ENCODE measurements around the gene GSTK1. TPM values are rescaled to one million over a fixed set of nuclear protein-coding genes. Genes with fewer than 3 reads are reported as not detected.

Gene GSTK1
- total and polyA plus RNA-seq, 2 of the 8 experiments (the other 6 are each of a cell fraction or from before 2014, with no cell fraction given), result 25.5 to 32.5 TPM

GRCh38 chr7:143285470-143285778 is 22.2 kb downstream of the GSTK1 start:
- CTCF ChIA-PET (ENCODE audit: partially characterized antibody), result interaction anchor here (1.1 to 3.6 kb wide), 3 partner anchors 14 to 71 kb away, joined by 3 to 22 read pairs (median 4); partner anchors contain the start of gene GSTK1
- H3K4me3 ChIP-seq (ENCODE audit: extremely low read depth in 1 of 4, insufficient read depth in 2 of 4, low read depth in 3 of 4, low read length in 4 of 4), result peak overlapping the region in 1 of 4 experiments; percentile 52; a peak in 4 of 8 replicates
- H3K4me2 ChIP-seq (ENCODE audit: insufficient read depth in 1 of 2, low read depth in 2 of 2, low read length in 2 of 2), result peak overlapping the region; percentile 71 to 84; a peak in 3 of 4 replicates

More at GRCh38 chr7:143285470-143285778, 22.2 kb downstream of the GSTK1 start:
- H3K9me3 ChIP-seq (ENCODE audit: insufficient read depth in 2 of 2, low read depth in 1 of 2, low read length in 1 of 2), result peaks cover 6 to 13% of the 10 kb centered on the region in 2 experiments
- H4K8ac ChIP-seq (ENCODE audit: extremely low read depth, insufficient read depth, low read length), result no peak overlapping the region
- H3K23ac ChIP-seq (ENCODE audit: insufficient read length), result no peak overlapping the region
- no peak overlapping the region for H2AK5ac ChIP-seq (ENCODE audit: low read depth, low read length)
- no peak overlapping the region for H3K14ac ChIP-seq (ENCODE audit: insufficient read length)
- no peak overlapping the region for H2BK5ac ChIP-seq (ENCODE audit: low read depth, low read length)
- H3K18ac ChIP-seq (ENCODE audit: extremely low read depth, low read length), result no peak overlapping the region
- DNase-seq (ENCODE audit: low read depth in 1 of 2, low spot score in 2 of 2) (no peak), FAIRE-seq (no peak)
- TF ChIP-seq TEAD4 (IDR thresholded peaks at IDR 0.05; ENCODE audit: low read depth, low read length) (peak; percentile 66; the same call in 1 of the 2 replicates), RBBP5 (IDR thresholded peaks at IDR 0.05; ENCODE audit: borderline replicate concordance, low read depth, low read length) (0 out of 2 replicates have a peak, but pooled peaks have one; percentile 0), MAFK (IDR thresholded peaks at IDR 0.05; ENCODE audit: low read depth, low read length) (no peak)
- H3K23me2 ChIP-seq (ENCODE audit: low read depth, low read length), result peaks cover 8% of the 10 kb centered on the region
- peaks cover under 1% of the 10 kb centered on the region for H3K79me1 ChIP-seq (ENCODE audit: low read depth, low read length)
- H4K91ac ChIP-seq (replicated peaks; ENCODE audit: insufficient read length, low read length), result no peak overlapping the region
- H3K9ac ChIP-seq (replicated peaks in 1 of 4; ENCODE audit: extremely low read depth in 1 of 4, low read depth in 3 of 4, low read length in 3 of 4), result no peak overlapping the region
- no peak overlapping the region for H2BK20ac ChIP-seq (ENCODE audit: low read length)
- H2BK15ac ChIP-seq (ENCODE audit: low read length), result no peak overlapping the region
- no peak overlapping the region for H3K4ac ChIP-seq (replicated peaks; ENCODE audit: insufficient read length, low read depth, low read length)
- peaks cover 0 to 19% of the 10 kb centered on the region in 2 experiments; a peak in 3 of 4 replicates for H3K79me2 ChIP-seq (ENCODE audit: control insufficient read depth in 1 of 2, insufficient read depth in 2 of 2, low read length in 2 of 2)
- peaks cover 0 to 1% of the 10 kb centered on the region in 2 experiments for H4K20me1 ChIP-seq (replicated peaks in 1 of 2; ENCODE audit: control insufficient read depth in 1 of 2, insufficient read depth in 2 of 2, low read length in 2 of 2)
- H2AFZ ChIP-seq (ENCODE audit: low read length), result no peak overlapping the region
- 48% methylated on average over 3 of the region's 3 CpGs; no CpG with 5 or more reads in 1 of the 2 experiments for WGBS, 2 experiments (ENCODE audit: extremely low coverage in 1 of 2, insufficient coverage in 1 of 2, insufficient read length in 1 of 2, insufficient replicate concordance in 2 of 2, low coverage in 1 of 2, low lambda C conversion rate in 2 of 2, missing lambda C conversion rate in 1 of 2)
- no peak overlapping the region for H3K27ac ChIP-seq (ENCODE audit: low read depth, low read length)
- POLR2A ChIA-PET (ENCODE audit: partially characterized antibody), result interaction anchor here (0.6 to 1.0 kb wide), 2 partner anchors 61 to 85 kb away, joined by 3 read pairs; no protein-coding TSS in a partner anchor
- peaks cover 0 to 6% (median under 1%) of the 10 kb centered on the region in 4 experiments; a peak in 3 of 8 replicates for H3K36me3 ChIP-seq (ENCODE audit: control insufficient read depth in 2 of 4, insufficient read depth in 4 of 4, low read length in 3 of 4)
- H3K4me1 ChIP-seq (replicated peaks in 1 of 4; ENCODE audit: control insufficient read depth in 3 of 4, insufficient read depth in 4 of 4, low read length in 3 of 4), result peaks cover 9 to 14% (median 10%) of the 10 kb centered on the region in 4 experiments
- H4K5ac ChIP-seq (ENCODE audit: insufficient read length, low read depth, low read length), result no peak overlapping the region
- no peak overlapping the region for H3K56ac ChIP-seq (replicated peaks; ENCODE audit: insufficient read length, low read depth, low read length)
- no peak overlapping the region for H2BK120ac ChIP-seq (replicated peaks; ENCODE audit: low read depth, low read length)
- H3K27me3 ChIP-seq (replicated peaks in 1 of 4; ENCODE audit: control insufficient read depth in 3 of 4, extremely low read depth in 1 of 4, insufficient read depth in 3 of 4, low read length in 3 of 4), result peaks cover 10 to 21% (median 20%) of the 10 kb centered on the region in 4 experiments
- H2BK12ac ChIP-seq (ENCODE audit: low read depth, low read length), result 0 out of 2 replicates have a peak overlapping the region, but pooled peaks have one; percentile 55
